A549 treated with Hydrocortisone at 1 μM for 4 hours (cell line): ENCODE measurements around the gene RNF144B. TPM values are rescaled to one million over a fixed set of nuclear protein-coding genes. Genes with fewer than 3 reads are reported as not detected.

Experiments used
- total RNA-seq: library from RNA; stranded (reverse); fragments of 200-300 nt; extraction: Qiagen RNA extraction; gene quantifications from 5 replicates; pipeline ENCODE4 v1.2.3, GENCODE V29; 2022

RNF144B gene
- total RNA-seq = 0.12 to 0.68 TPM (median 0.42 TPM) in 5 replicates

DNA sequence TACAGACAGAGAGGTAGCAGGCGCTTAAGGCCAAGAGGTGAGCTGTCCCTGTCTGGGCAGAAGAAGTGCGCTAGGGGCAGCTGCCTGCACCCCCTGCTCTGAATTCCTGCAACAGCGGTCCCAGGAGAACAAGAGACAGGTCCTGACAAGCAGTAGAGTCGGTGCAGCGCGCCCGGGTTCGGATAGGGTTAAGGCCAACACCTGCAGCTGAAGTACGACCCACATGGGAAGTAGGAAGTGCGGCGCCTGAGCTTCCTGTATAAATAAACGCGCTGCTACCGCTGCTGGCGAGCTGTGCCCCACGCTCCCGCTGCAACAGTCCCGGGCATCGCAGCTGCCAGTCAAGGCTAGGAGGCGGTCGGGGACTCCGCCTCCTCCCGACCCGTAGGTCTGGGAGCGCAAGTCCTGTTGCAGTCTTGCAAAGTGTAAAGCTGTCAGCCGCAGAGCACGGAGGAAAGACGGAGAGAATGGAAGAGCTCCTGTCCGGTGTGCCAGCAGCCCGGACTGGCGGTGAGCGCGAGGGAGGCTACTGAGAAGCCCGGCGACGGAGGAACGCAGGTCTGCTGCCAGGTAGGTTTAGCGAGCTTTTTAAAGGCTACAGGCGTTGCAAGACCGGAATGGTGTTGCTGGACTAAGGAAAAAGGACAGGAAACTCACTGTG, at the start of gene RNF144B:
RNF144B (plus strand) TSS at position 290 of the 661 bp plus-strand sequence. CDS start 12,185 bp downstream, outside the sequence.

Other genes starting within 250 kb of the RNF144B start
- 4.9 to 6.7 TPM (median 6.0 TPM) in 5 replicates for gene TPMT, start 232.3 kb upstream of the RNF144B start, total RNA-seq
- gene KDM1B, start 231.9 kb upstream of the RNF144B start, total RNA-seq = 5.4 to 9.2 TPM (median 7.1 TPM) in 5 replicates
- gene DEK, start 122.8 kb upstream of the RNF144B start, total RNA-seq = 68.0 to 98.1 TPM (median 82.0 TPM) in 5 replicates